KMS-11 (cell line): ENCODE results near the gene ZNF3.

Experiments
- H2AFZ ChIP-seq: fragments of 200-600 bp; sonication (generic); 2 replicates; pipeline ENCODE4 v1.6.1; 2016; ENCODE audit warnings: antibody characterized with exemption, mixed run types, low read depth
- H3K27ac ChIP-seq: fragments of 200-600 bp; sonication (generic); 2 replicates; pipeline ENCODE4 v1.6.1; 2016; ENCODE audit warnings: mild to moderate bottlenecking, mixed run types
- H3K27me3 ChIP-seq: fragments of 200-600 bp; sonication (generic); 2 replicates; pipeline ENCODE4 v1.6.1; 2017; ENCODE audit warnings: mild to moderate bottlenecking, low read depth, mixed run types, moderate library complexity; ENCODE audit not compliant: insufficient read depth
- H3K36me3 ChIP-seq: fragments of 200-600 bp; sonication (generic); 2 replicates; pipeline ENCODE4 v1.6.1; 2017; ENCODE audit warnings: mild to moderate bottlenecking, mixed run types; ENCODE audit not compliant: insufficient read depth
- H3K4me1 ChIP-seq: fragments of 200-600 bp; sonication (generic); 2 replicates; pipeline ENCODE4 v1.6.1; 2016; ENCODE audit warnings: mild to moderate bottlenecking, low read depth, mixed run types; ENCODE audit not compliant: poor library complexity, severe bottlenecking
- H3K4me2 ChIP-seq: fragments of 200-600 bp; sonication (generic); 2 replicates; pipeline ENCODE4 v1.7.0; 2016; ENCODE audit warnings: mild to moderate bottlenecking, mixed run types
- H3K4me3 ChIP-seq: fragments of 200-600 bp; sonication (generic); IDR thresholded peaks from 2 replicates; pipeline ENCODE4 v1.6.1; 2017; ENCODE audit warnings: low read depth, low read length, mixed read lengths; ENCODE audit not compliant: insufficient read depth
- H3K79me2 ChIP-seq: fragments of 200-600 bp; sonication (generic); 2 replicates; pipeline ENCODE4 v1.6.1; 2016; ENCODE audit warnings: low read depth, mixed run types; ENCODE audit not compliant: insufficient read depth
- H3K9ac ChIP-seq: fragments of 200-600 bp; sonication (generic); 2 replicates; pipeline ENCODE4 v1.6.1; 2016; ENCODE audit warnings: mild to moderate bottlenecking, mixed run types
- H4K20me1 ChIP-seq: fragments of 200-600 bp; sonication (generic); 2 replicates; pipeline ENCODE4 v1.6.1; 2016; ENCODE audit warnings: mild to moderate bottlenecking, mixed run types; ENCODE audit not compliant: insufficient read depth
- TF ChIP-seq, protein P1 (sequence below): fragments of 200-600 bp; sonication (generic); conservative IDR thresholded peaks from 2 replicates; pipeline ENCODE4 v1.6.1; 2017; ENCODE audit warnings: low read depth, mild to moderate bottlenecking, antibody characterized with exemption, low read length, moderate library complexity, mixed read lengths

The ZNF3 gene

DNA sequence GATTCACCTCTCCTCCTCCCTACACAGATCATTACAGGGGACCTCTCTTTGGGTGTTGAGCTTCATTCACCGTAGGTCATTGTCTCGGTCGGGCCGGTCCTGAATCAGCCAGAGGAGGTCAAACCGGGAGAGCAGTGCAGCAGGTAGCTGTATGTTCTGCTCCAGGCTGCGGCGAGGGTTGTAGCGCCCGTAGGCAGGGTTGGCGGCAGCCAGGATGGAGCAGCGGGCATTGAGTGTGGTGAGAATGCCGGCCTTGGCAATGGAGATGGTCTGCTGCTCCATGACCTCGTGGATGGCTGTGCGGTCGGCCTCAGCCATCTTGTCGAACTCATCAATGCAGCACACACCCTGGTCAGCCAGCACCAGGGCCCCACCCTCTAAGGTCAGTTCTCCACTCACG lies 14.2 kb upstream of the ZNF3 start:
- no peak overlapping the region for H3K4me3 ChIP-seq
- no peak overlapping the region for H2AFZ ChIP-seq
- H3K4me1 ChIP-seq: peaks cover 7% of the 10 kb centered on the region
- TF ChIP-seq, protein P1, sequence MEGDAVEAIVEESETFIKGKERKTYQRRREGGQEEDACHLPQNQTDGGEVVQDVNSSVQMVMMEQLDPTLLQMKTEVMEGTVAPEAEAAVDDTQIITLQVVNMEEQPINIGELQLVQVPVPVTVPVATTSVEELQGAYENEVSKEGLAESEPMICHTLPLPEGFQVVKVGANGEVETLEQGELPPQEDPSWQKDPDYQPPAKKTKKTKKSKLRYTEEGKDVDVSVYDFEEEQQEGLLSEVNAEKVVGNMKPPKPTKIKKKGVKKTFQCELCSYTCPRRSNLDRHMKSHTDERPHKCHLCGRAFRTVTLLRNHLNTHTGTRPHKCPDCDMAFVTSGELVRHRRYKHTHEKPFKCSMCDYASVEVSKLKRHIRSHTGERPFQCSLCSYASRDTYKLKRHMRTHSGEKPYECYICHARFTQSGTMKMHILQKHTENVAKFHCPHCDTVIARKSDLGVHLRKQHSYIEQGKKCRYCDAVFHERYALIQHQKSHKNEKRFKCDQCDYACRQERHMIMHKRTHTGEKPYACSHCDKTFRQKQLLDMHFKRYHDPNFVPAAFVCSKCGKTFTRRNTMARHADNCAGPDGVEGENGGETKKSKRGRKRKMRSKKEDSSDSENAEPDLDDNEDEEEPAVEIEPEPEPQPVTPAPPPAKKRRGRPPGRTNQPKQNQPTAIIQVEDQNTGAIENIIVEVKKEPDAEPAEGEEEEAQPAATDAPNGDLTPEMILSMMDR: no peak
- H3K9ac ChIP-seq: no peak overlapping the region
- no peaks in the 10 kb centered on the region for H3K27me3 ChIP-seq
- 0 out of 2 replicates have a peak, but pooled peaks cover 5% of the 10 kb centered on the region for H4K20me1 ChIP-seq
- no peak overlapping the region for H3K27ac ChIP-seq
- peaks cover 36% of the 10 kb centered on the region for H3K79me2 ChIP-seq
- peaks cover 71% of the 10 kb centered on the region; the same call in 1 of the 2 replicates for H3K36me3 ChIP-seq
- no peak overlapping the region for H3K4me2 ChIP-seq

DNA sequence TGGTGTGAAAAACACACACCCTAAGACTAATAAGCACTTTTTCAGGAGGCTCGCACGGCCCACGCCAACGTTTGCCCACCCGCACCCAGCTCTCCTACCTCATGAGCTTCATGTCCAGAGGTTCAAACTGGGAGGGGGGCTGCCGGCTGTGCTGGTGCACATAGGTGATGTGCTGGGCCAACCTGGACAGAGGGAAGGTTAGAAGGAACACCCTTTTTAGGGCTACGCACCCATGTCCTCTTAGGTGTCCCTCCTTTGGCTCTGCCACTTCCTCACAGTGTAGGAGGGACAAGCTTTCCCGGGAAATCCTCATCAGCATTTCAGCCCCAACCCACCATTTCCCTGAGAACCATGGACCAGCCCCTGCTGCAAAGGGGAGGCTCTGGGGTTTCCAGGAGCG lies 13.8 kb upstream of the ZNF3 start:
- Histone ChIP-seq H3K27me3 (no peaks in the 10 kb centered on the region), H3K4me2 (no peak overlapping the region), H3K4me3 (no peak overlapping the region), H3K9ac (no peak overlapping the region), H3K4me1 (peaks cover 11% of the 10 kb centered on the region), H2AFZ (no peak overlapping the region), H4K20me1 (0 out of 2 replicates have a peak, but pooled peaks cover 5% of the 10 kb centered on the region), H3K36me3 (peaks cover 71% of the 10 kb centered on the region; the same call in 1 of the 2 replicates), H3K27ac (no peak overlapping the region), H3K79me2 (peaks cover 32% of the 10 kb centered on the region)
- TF ChIP-seq, protein P1: no peak

DNA sequence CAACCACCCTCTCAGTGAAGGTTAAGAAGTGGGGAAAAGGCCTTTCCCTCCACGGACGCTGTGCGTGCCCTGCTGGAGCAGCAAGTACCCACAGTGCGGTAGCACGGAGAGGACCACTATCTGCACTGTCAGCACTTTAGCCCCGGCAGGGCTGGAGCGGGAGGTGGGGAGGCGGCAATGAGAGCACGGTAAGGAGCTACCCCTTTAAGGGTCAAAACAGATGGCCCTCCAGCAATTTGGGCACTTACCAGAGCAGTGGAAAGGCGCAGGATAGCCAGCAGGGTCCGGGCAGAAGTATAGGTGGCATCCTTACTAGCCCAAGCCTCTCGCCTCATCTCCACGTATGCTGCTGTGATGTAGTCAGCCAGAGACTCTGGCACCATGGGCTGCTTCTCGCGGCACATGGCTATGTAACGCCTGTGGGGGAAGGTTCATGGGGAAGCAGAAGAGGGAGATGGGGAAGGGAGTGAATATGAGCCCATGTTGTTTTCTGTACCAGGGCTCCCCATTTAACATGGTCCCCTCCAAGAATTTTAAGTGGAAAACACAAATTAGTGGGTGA lies 12.5 kb upstream of the ZNF3 start:
- Histone ChIP-seq H3K9ac (no peak overlapping the region), H3K36me3 (peaks cover 61% of the 10 kb centered on the region; the same call in 1 of the 2 replicates), H2AFZ (no peak overlapping the region), H3K27me3 (no peaks in the 10 kb centered on the region), H3K79me2 (peaks cover 30% of the 10 kb centered on the region), H3K27ac (no peak overlapping the region; the same call in 1 of the 2 replicates), H4K20me1 (no peaks in the 10 kb centered on the region), H3K4me1 (peaks cover 13% of the 10 kb centered on the region), H3K4me3 (no peak overlapping the region), H3K4me2 (no peak overlapping the region)
- TF ChIP-seq, protein P1: no peak

DNA sequence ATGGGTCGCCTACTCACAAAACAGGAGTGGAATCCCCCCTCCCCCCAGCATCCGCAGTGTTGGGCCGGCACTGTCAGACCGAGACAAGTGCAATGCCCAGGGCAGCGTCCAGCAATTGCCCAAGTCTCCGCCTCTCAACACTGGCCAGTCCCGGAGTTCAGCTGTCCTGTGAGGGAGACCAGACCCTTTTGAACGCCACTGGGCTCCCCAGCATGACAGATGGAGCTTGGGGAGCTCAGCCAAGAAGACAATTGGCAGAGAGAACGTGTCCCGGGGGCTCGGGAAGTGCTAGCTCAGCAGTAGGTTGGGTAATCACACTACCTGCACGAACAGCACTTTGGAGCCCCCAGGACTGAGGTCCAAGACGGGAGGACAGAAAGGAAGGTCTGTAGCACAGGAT lies 12.0 kb upstream of the ZNF3 start:
- TF ChIP-seq, protein P1: no peak
- H3K4me2 ChIP-seq: no peak overlapping the region
- H3K4me3 ChIP-seq: no peak overlapping the region
- H4K20me1 ChIP-seq: no peaks in the 10 kb centered on the region
- H3K36me3 ChIP-seq: peaks cover 57% of the 10 kb centered on the region; the same call in 1 of the 2 replicates
- H3K4me1 ChIP-seq: peaks cover 13% of the 10 kb centered on the region
- H3K27me3 ChIP-seq: no peaks in the 10 kb centered on the region
- H2AFZ ChIP-seq: no peak overlapping the region
- H3K27ac ChIP-seq: no peak overlapping the region
- H3K9ac ChIP-seq: no peak overlapping the region
- H3K79me2 ChIP-seq: peaks cover 26% of the 10 kb centered on the region; the same call in 1 of the 2 replicates
